Mesodermal cell (in vitro differentiated cells): Measurements from ENCODE around the gene ID2.

Experiments
- H3K27ac ChIP-seq: 2 replicates; pipeline ENCODE4 v1.7.0; 2013; ENCODE audit warnings: mild to moderate bottlenecking, low read depth, low read length, moderate library complexity; ENCODE audit not compliant: severe bottlenecking
- H3K36me3 ChIP-seq: 2 replicates; pipeline ENCODE4 v1.7.1; 2013; ENCODE audit warnings: mild to moderate bottlenecking, low read length, moderate library complexity; ENCODE audit not compliant: control insufficient read depth, insufficient read depth
- H3K4me1 ChIP-seq: one replicate; pipeline ENCODE4 v1.7.1; 2013; ENCODE audit warnings: mild to moderate bottlenecking, low read length; ENCODE audit not compliant: insufficient read depth, control insufficient read depth, poor library complexity, severe bottlenecking
- H3K4me3 ChIP-seq: 2 replicates; pipeline ENCODE4 v1.7.0; 2013; ENCODE audit warnings: low read length, control low read depth, mild to moderate bottlenecking; ENCODE audit not compliant: insufficient read depth, poor library complexity, severe bottlenecking; ENCODE audit errors: extremely low read depth
- H3K9me3 ChIP-seq: 2 replicates; pipeline ENCODE4 v1.7.1; 2013; ENCODE audit warnings: mild to moderate bottlenecking, low read length, moderate library complexity; ENCODE audit not compliant: control insufficient read depth
- WGBS, 2 experiments: methylation state at CpG; one replicate each; pipeline ENCODE4 v1.1.5; 2013; ENCODE audit warnings: missing lambda C conversion rate in 2 of 2; ENCODE audit not compliant: insufficient coverage in 2 of 2; 5-methylcytosine and 5-hydroxymethylcytosine counted together

The ID2 gene

GRCh38 chr2:8640498-8640897, 41.4 kb upstream of the ID2 start:
- 94 to 100% methylated on average over 4 to 8 of the region's 8 CpGs for WGBS, 2 experiments
- Histone ChIP-seq H3K9me3 (no peaks in the 10 kb centered on the region), H3K4me1 (peaks cover 27% of the 10 kb centered on the region), H3K4me3 (no peak overlapping the region), H3K36me3 (no peaks in the 10 kb centered on the region), H3K27ac (no peak overlapping the region)

- H3K9me3 ChIP-seq: peaks cover 1% of the 10 kb centered on the region
- H3K4me3 ChIP-seq: no peak overlapping the region
- WGBS, 2 experiments: 84 to 89% methylated on average over 11 to 15 of the region's 16 CpGs
- H3K4me1 ChIP-seq: peaks cover 19% of the 10 kb centered on the region
- no peaks in the 10 kb centered on the region for H3K36me3 ChIP-seq
- no peak overlapping the region for H3K27ac ChIP-seq
These were observed 40.4 kb upstream of the ID2 start for GRCh38 chr2:8641301-8641965.

GRCh38 chr2:8642366-8643068, 39.3 kb upstream of the ID2 start:
- Histone ChIP-seq H3K27ac (no peak overlapping the region), H3K36me3 (no peaks in the 10 kb centered on the region), H3K4me1 (peaks cover 10% of the 10 kb centered on the region), H3K4me3 (no peak overlapping the region), H3K9me3 (peaks cover 5% of the 10 kb centered on the region)
- WGBS, 2 experiments: 56 to 57% methylated on average over 9 to 10 of the region's 12 CpGs

- Histone ChIP-seq H3K4me1 (peaks cover 1% of the 10 kb centered on the region), H3K9me3 (peaks cover 5% of the 10 kb centered on the region), H3K27ac (no peak overlapping the region), H3K36me3 (no peaks in the 10 kb centered on the region), H3K4me3 (no peak overlapping the region)
- WGBS, 2 experiments: 88 to 90% methylated on average over 6 of the region's 7 CpGs
These were observed 38.4 kb upstream of the ID2 start for GRCh38 chr2:8643250-8643995.

GRCh38 chr2:8643996-8644356, 37.9 kb upstream of the ID2 start:
- no peaks in the 10 kb centered on the region for H3K36me3 ChIP-seq
- H3K4me1 ChIP-seq: no peaks in the 10 kb centered on the region
- no peak overlapping the region for H3K27ac ChIP-seq
- no peak overlapping the region for H3K4me3 ChIP-seq
- WGBS, 2 experiments: 97 to 100% methylated on average over 1 to 4 of the region's 5 CpGs
- H3K9me3 ChIP-seq: peaks cover 5% of the 10 kb centered on the region

- no peak overlapping the region for H3K4me3 ChIP-seq
- WGBS, 2 experiments: 95 to 96% methylated on average over 13 to 15 of the region's 19 CpGs
- H3K4me1 ChIP-seq: no peaks in the 10 kb centered on the region
- H3K36me3 ChIP-seq: no peaks in the 10 kb centered on the region
- H3K9me3 ChIP-seq: peaks cover 5% of the 10 kb centered on the region
- no peak overlapping the region for H3K27ac ChIP-seq
These were observed 37.2 kb upstream of the ID2 start for GRCh38 chr2:8644605-8645175.

- no peak overlapping the region for H3K4me3 ChIP-seq
- 96 to 97% methylated on average over 44 to 50 of the region's 51 CpGs for WGBS, 2 experiments
- no peak overlapping the region for H3K27ac ChIP-seq
- H3K4me1 ChIP-seq: no peaks in the 10 kb centered on the region
- no peaks in the 10 kb centered on the region for H3K36me3 ChIP-seq
- peaks cover 5% of the 10 kb centered on the region for H3K9me3 ChIP-seq
These were observed 36.6 kb upstream of the ID2 start for GRCh38 chr2:8645176-8645831.

- Histone ChIP-seq H3K9me3 (peaks cover 5% of the 10 kb centered on the region), H3K36me3 (no peaks in the 10 kb centered on the region), H3K27ac (no peak overlapping the region), H3K4me1 (no peaks in the 10 kb centered on the region), H3K4me3 (no peak overlapping the region)
- 91 to 92% methylated on average over 11 of the region's 11 CpGs for WGBS, 2 experiments
These were observed 35.0 kb upstream of the ID2 start for GRCh38 chr2:8646731-8647461.

GRCh38 chr2:8647462-8647857, 34.4 kb upstream of the ID2 start:
- Histone ChIP-seq H3K4me3 (no peak overlapping the region), H3K27ac (no peak overlapping the region), H3K4me1 (no peaks in the 10 kb centered on the region), H3K36me3 (no peaks in the 10 kb centered on the region), H3K9me3 (peaks cover 5% of the 10 kb centered on the region)
- 88 to 100% methylated on average over 1 of the region's 1 CpG for WGBS, 2 experiments
